ENCODE data around the gene EVPL.

- TF ChIP-seq CTCF (IDR thresholded peaks at IDR 0.05) = no peak
- no peak for TF ChIP-seq POLR2AphosphoS5 (IDR thresholded peaks at IDR 0.05)
- no peak for TF ChIP-seq POLR2A (IDR thresholded peaks at IDR 0.05)
These were observed 12.0 kb upstream of the EVPL start for GRCh38 chr17:76039121-76039520.
